HG03064 (cell line): ENCODE data around the gene CRYBA1.
"Not testable (repeated sequence)": the region's sequence is repeated elsewhere in the genome, so short reads cannot be mapped to it uniquely, and the experiment has no call there.

ENCODE experiments used
- ATAC-seq: cut with Tn5 transposase; IDR thresholded peaks from one replicate; pipeline ENCODE4 v1.9.1; 2021; ENCODE audit warnings: low read depth; ENCODE audit not compliant: unreplicated experiment

The CRYBA1 gene

DNA sequence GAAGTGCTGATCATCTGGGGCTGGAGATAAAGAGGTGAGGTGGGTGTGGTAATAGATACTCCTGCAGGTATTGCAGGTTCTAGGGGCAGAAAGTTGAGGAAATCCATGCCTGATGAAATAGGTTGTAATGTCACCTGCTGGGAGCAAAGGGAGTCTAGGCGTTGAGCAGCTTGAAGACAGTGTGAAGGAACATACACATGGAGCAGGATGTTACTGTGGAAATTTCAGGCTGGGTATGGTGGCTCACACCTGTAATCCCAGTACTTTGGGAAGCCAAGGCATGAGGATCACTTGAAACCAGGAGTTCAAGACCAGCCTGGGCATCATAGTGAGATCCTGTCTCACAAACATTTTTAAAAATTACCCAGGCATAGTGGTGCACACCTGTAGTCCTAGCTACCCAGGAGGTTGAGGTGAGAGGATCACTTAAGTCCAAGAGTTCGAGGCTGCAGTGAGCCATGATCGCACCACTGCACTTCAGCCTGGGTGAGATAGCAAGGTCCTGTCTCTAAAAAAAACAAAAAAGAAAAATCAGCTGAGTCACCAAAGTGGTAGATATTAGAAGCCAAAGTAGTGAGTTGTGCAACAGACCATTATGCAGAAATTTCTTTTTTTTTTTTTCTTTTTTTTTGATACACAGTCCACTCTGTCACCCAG lies 9.1 kb upstream of the CRYBA1 start:
- ATAC-seq, result no peak

GRCh38 chr17:29238133-29238850 lies 8.4 kb upstream of the CRYBA1 start:
- ATAC-seq, result no peak

GRCh38 chr17:29240477-29240876 lies 6.2 kb upstream of the CRYBA1 start:
- no peak for ATAC-seq

GRCh38 chr17:29240968-29241963 lies 5.4 kb upstream of the CRYBA1 start:
- no peak for ATAC-seq

- no peak for ATAC-seq
These were observed 4.6 kb upstream of the CRYBA1 start for GRCh38 chr17:29242051-29242450.

GRCh38 chr17:29242790-29243189 lies 3.9 kb upstream of the CRYBA1 start:
- no peak for ATAC-seq

- ATAC-seq, result no peak
These were observed 2.9 kb upstream of the CRYBA1 start for GRCh38 chr17:29243792-29244191.

DNA sequence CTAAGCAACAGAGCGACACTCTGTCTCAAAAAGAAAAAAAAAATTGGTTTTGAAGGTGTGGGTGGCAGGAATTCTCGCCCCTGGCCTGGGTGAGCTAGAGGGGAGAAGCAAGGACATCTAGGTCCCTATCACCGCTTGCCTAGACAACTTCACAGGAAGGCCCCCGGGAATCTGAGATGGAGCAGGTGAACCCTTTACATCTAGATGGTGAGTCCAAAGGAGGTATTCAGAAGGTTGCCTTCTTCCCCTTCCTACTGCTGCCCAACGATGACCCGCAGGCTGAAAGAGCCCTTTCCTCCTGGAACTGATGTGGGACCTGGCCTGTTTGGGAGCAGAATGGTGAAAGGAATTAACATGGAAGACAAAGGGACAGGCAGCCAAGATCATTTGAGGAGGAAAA lies 1.3 kb upstream of the CRYBA1 start:
- no peak for ATAC-seq

- ATAC-seq, result no peak
These were observed 560 bp downstream of the CRYBA1 start for GRCh38 chr17:29247219-29247618.

GRCh38 chr17:29248845-29249244 lies 2.2 kb downstream of the CRYBA1 start:
- ATAC-seq, result no peak

GRCh38 chr17:29250666-29251065 lies 4.0 kb downstream of the CRYBA1 start:
- ATAC-seq, result no peak

DNA sequence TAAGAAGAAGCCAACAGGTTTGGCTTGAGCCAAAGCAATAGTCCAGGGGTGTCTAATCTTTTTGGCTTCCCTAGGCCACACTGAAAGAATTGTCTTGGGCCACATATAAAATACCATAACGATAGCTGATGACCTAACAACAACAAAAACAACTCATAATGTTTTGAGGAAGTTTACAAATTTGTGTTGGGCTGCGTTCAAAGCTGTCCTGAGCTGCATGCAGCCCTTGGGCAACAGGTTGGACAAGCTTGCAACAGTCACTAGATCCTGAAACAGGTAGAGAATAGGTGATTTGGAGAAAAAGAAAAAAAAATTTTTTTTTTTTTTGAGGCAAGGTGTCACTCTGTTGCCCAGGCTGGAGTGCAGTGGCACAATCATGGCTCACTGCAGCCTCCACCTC lies 4.5 kb downstream of the CRYBA1 start:
- no peak for ATAC-seq

GRCh38 chr17:29252101-29252791 lies 5.6 kb downstream of the CRYBA1 start:
- ATAC-seq, result no peak

DNA sequence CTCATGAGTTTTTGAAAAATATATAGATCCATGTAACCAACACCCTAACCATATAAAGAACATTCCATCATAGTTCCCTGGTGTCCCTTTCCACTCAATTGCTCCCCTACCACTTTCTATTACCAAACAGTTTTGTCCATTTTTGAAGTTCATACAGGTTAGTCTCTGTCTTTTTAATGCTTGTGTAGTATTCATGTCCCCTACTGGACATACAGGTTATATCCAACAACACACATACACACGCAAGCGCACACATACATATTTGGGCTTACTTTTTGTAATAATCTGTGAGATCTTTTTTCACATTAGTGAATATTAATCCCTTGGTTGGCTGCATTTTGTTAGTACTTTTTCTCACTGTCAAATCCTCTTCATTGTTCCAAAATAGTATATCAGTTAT lies 6.4 kb downstream of the CRYBA1 start:
- no peak for ATAC-seq

GRCh38 chr17:29255926-29256522 lies 9.4 kb downstream of the CRYBA1 start:
- ATAC-seq, result no peak

- no peak for ATAC-seq
These were observed 10.2 kb downstream of the CRYBA1 start for GRCh38 chr17:29256735-29257466.

DNA sequence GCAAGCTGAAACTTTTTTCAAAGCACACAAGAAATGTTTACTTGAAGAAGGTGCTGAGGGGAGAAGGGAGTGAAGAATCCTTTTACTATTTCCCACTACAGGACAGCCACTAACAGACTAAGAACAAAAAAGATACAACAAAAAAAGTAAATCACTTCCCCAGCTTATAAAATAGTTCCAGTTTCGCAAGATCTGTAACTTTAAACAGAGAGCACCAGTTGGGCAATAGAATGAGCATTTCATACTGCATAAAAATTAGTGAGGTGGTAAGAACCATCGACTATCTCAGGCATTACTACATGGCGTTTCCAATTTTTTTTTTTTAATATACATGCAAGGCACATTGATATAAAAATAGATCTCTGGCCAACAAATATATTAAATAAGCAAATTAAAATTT lies 11.1 kb downstream of the CRYBA1 start:
- no peak for ATAC-seq

DNA sequence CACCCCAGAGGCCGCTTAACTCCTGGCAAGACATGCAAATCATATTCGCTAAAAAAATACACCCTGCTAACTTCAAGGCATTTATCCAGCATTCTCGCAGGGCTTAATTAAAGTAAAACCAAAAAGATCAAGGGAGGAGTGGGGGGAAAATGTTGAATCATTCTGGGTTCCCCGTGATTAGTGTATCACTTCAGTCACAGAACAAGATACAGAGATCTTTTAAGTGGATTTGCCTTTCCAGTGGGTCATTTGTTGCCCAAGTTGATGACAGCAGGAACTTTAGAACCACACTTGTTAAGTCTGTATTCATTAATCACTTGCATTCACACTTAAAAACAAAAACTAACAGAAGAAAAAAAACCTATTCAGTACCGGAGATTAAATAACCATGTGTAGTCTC lies 17.3 kb downstream of the CRYBA1 start:
- no peak for ATAC-seq

DNA sequence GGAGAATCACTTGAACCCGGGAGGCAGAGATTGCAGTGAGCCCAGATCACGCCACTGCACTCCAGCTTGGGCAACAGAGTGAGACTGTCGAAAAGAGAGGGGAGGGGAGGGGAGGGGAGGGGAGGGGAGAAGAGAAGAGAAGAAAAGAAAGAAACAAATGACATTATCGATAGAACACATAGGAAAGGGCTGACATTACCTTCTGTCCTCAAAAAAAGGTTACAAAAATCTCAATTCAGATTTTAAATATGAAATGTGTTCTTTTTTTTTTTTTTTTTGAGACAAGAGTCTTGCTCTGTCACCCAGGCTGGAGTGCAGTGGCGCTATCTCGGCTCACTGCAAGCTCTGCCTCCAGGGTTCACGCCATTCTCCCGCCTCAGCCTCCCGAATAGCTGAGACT lies 25.3 kb downstream of the CRYBA1 start:
- ATAC-seq, result not testable (repeated sequence)

DNA sequence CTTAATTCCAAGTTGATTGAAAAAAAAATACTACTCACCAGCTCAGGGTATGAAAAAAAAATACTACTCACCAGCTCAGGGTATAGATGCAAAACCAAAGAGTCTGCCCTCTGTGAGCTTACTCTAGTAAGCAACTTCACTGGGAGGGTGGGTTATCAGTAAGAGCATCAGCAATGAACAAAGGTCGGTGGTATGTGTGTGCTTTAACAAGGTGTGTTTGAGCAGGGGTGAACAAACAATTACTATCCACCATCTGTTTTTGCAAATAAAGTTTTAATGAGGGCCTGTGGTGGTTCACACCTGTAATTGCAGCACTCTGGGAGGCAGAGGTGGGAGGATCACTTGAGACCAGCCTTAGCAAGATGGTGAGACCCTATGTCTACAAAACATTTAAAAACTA lies 27.3 kb downstream of the CRYBA1 start:
- ATAC-seq, result no peak
